HG02970 (cell line): Measurements from ENCODE around the gene FAM131A.
A peak's percentile ranks its signal among the peaks of the same experiment; 100 is the strongest.

Experiments
- ATAC-seq: cut with Tn5 transposase; IDR thresholded peaks from one replicate; pipeline ENCODE4 v1.9.1; 2021; ENCODE audit warnings: mild to moderate bottlenecking, moderate library complexity, moderate number of reproducible peaks; ENCODE audit not compliant: unreplicated experiment, low FRiP score

FAM131A gene

GRCh38 chr3:184337399-184337714 is at the start of gene FAM131A:
Gene FAM131A (plus strand): TSS chr3:184337600. CDS start chr3:184337631, 31 bp downstream.
- ATAC-seq, result no peak

- no peak for ATAC-seq
Measured at GRCh38 chr3:184289426-184289938, 47.9 kb upstream of the FAM131A start.

GRCh38 chr3:184290331-184290730 is 47.1 kb upstream of the FAM131A start:
- ATAC-seq, result no peak

GRCh38 chr3:184291044-184291737 is 46.2 kb upstream of the FAM131A start:
- ATAC-seq, result no peak

GRCh38 chr3:184291738-184292445 is 45.5 kb upstream of the FAM131A start:
- no peak for ATAC-seq

GRCh38 chr3:184295771-184296170 is 41.6 kb upstream of the FAM131A start:
- ATAC-seq, result no peak

GRCh38 chr3:184296616-184297015 is 40.8 kb upstream of the FAM131A start:
- no peak for ATAC-seq

GRCh38 chr3:184298759-184299487 is 38.5 kb upstream of the FAM131A start, which contains the start of gene PSMD2:
Gene PSMD2 (plus strand): TSS chr3:184299241. CDS start chr3:184299267, 26 bp downstream.
- ATAC-seq, result peak; percentile 93

- ATAC-seq, result no peak
Measured at GRCh38 chr3:184299488-184300377, 37.7 kb upstream of the FAM131A start.

- no peak for ATAC-seq
Measured at GRCh38 chr3:184300378-184300720, 37.1 kb upstream of the FAM131A start.

GRCh38 chr3:184305577-184305976 is 31.8 kb upstream of the FAM131A start:
- no peak for ATAC-seq

- no peak for ATAC-seq
Measured at GRCh38 chr3:184306341-184306972, 30.9 kb upstream of the FAM131A start.

- ATAC-seq, result no peak
Measured at GRCh38 chr3:184307915-184308314, 29.5 kb upstream of the FAM131A start.

- no peak for ATAC-seq
Measured at GRCh38 chr3:184308744-184309143, 28.7 kb upstream of the FAM131A start.

- no peak for ATAC-seq
Measured at GRCh38 chr3:184311633-184312032, 25.8 kb upstream of the FAM131A start.

- peak; percentile 82 for ATAC-seq
Measured at GRCh38 chr3:184314363-184314699, 23.1 kb upstream of the FAM131A start, which contains the start of gene EIF4G1. Gene EIF4G1 (plus strand): TSS chr3:184314606. CDS start chr3:184315797, 1,191 bp downstream.

- peak; percentile 37 for ATAC-seq
Measured at GRCh38 chr3:184314700-184315542, 22.5 kb upstream of the FAM131A start.

- ATAC-seq, result no peak
Measured at GRCh38 chr3:184315543-184315867, 21.9 kb upstream of the FAM131A start.
